NB4 (cell line): ENCODE data around the gene NAA80.
A peak's percentile ranks its signal among the peaks of the same experiment; 100 is the strongest.

Source experiments
- DNase-seq: peaks from one replicate; pipeline ENCODE4 v3.0.0; 2010; ENCODE audit warnings: low read depth
- H3K4me3 ChIP-seq: one replicate; pipeline ENCODE4 v1.5.1; 2011; ENCODE audit warnings: mild to moderate bottlenecking, low read depth, low read length, moderate library complexity
- CTCF ChIP-seq: IDR thresholded peaks from one replicate; pipeline ENCODE4 v1.5.1; 2012; ENCODE audit warnings: low read depth, low read length
- MAX ChIP-seq: IDR thresholded peaks from 2 replicates; pipeline ENCODE4 v1.6.1; 2011; ENCODE audit warnings: low read depth, low read length
- MYC ChIP-seq: IDR thresholded peaks from 2 replicates; pipeline ENCODE4 v1.6.1; 2011; ENCODE audit warnings: low read depth, low read length
- POLR2A ChIP-seq: IDR thresholded peaks from 2 replicates; pipeline ENCODE4 v1.6.1; 2011; ENCODE audit warnings: mild to moderate bottlenecking; ENCODE audit not compliant: insufficient read length; ENCODE audit errors: extremely low read depth

Gene NAA80

GRCh38 chr3:50319181-50319893 is 20.1 kb upstream of the NAA80 start:
- no peak for DNase-seq
- no peak overlapping the region for H3K4me3 ChIP-seq
- TF ChIP-seq POLR2A (no peak), MYC (no peak), MAX (no peak), CTCF (no peak)

GRCh38 chr3:50318615-50319014 is 19.4 kb upstream of the NAA80 start:
- no peak overlapping the region for H3K4me3 ChIP-seq
- no peak for DNase-seq
- TF ChIP-seq MAX (no peak), MYC (no peak), CTCF (no peak), POLR2A (no peak)

- H3K4me3 ChIP-seq = no peak overlapping the region
- DNase-seq = no peak
- TF ChIP-seq MAX (no peak), CTCF (no peak), MYC (no peak), POLR2A (no peak)
These were observed 19.0 kb upstream of the NAA80 start for GRCh38 chr3:50318163-50318562.

GRCh38 chr3:50317300-50317699 is 18.1 kb upstream of the NAA80 start:
- H3K4me3 ChIP-seq = no peak overlapping the region
- no peak for TF ChIP-seq MAX
- no peak for TF ChIP-seq MYC
- TF ChIP-seq CTCF = no peak
- no peak for TF ChIP-seq POLR2A
- no peak for DNase-seq

- TF ChIP-seq POLR2A (no peak), MAX (no peak), MYC (no peak), CTCF (no peak)
- peak; percentile 46 for DNase-seq
- H3K4me3 ChIP-seq = no peak overlapping the region
These were observed 17.5 kb upstream of the NAA80 start for GRCh38 chr3:50316657-50317242.
